B cell (primary cell): ENCODE results near the gene NKX6-2. TPM values are rescaled to one million over a fixed set of nuclear protein-coding genes. Genes with fewer than 3 reads are reported as not detected.
A peak's percentile ranks its signal among the peaks of the same experiment; 100 is the strongest.

ENCODE experiments used
- ATAC-seq: fragments of 200-7000 bp; cut with Tn5 transposase; one replicate; pipeline ENCODE4 v1.10.0; 2021; ENCODE audit warnings: low read depth, mild to moderate bottlenecking, moderate number of reproducible peaks, moderate library complexity
- CTCF ChIA-PET: fragments of 350-600 bp; sonication (Branson Sonifier 250); formaldehyde crosslinking; loops from one replicate; lab custom pipeline; 2021; ENCODE audit warnings: antibody characterized with exemption, inconsistent platforms; lab: Charles Lee
- POLR2A ChIA-PET: fragments of 350-600 bp; sonication (Branson Sonifier 250); formaldehyde crosslinking; loops from one replicate; lab custom pipeline; 2021; ENCODE audit warnings: antibody characterized with exemption; lab: Charles Lee
- DNase-seq: peaks from one replicate; pipeline ENCODE4 v3.0.0; 2013
- H2AFZ ChIP-seq: 2 replicates; pipeline ENCODE4 v1.6.1; 2012; ENCODE audit warnings: mild to moderate bottlenecking, low read depth, low read length; ENCODE audit not compliant: insufficient read depth, poor library complexity, severe bottlenecking
- H3K27ac ChIP-seq, 2 donors: 1 replicate in 1 of 2; 2 replicates in 1 of 2; pipeline ENCODE4 v1.5.1; 2012 to 2013; ENCODE audit warnings: low read length in 2 of 2, mild to moderate bottlenecking in 2 of 2, moderate library complexity in 1 of 2
- H3K27me3 ChIP-seq, 4 experiments: fragments of 200-600 bp in 1 of 4; sonication (generic) in 1 of 4; replicated peaks in 1 of 4; 1 replicate in 2 of 4; 2 replicates in 2 of 4; pipeline versions ENCODE4 v1.6.1 to v1.7.0; 2013 to 2016; ENCODE audit warnings: low read length in 3 of 4, mild to moderate bottlenecking in 2 of 4, mixed read lengths in 1 of 4, moderate library complexity in 1 of 4; ENCODE audit not compliant: insufficient read depth in 4 of 4, control insufficient read depth in 3 of 4; ENCODE audit errors: control extremely low read depth in 1 of 4
- H3K36me3 ChIP-seq, 2 experiments: replicated peaks in 1 of 2; 1 replicate in 1 of 2; 2 replicates in 1 of 2; pipeline versions ENCODE4 v1.6.1 to v1.7.1; 2013; ENCODE audit warnings: low read length in 1 of 2; ENCODE audit not compliant: insufficient read depth in 2 of 2, control insufficient read depth in 1 of 2; ENCODE audit errors: control extremely low read depth in 1 of 2, extremely low read depth in 1 of 2
- H3K4me1 ChIP-seq, 2 donors: fragments of 200-600 bp in 1 of 2; sonication (generic) in 1 of 2; 1 replicate in 1 of 2; 2 replicates in 1 of 2; pipeline versions ENCODE4 v1.5.1 to v1.6.1; 2013 to 2017; ENCODE audit warnings: low read length in 2 of 2; ENCODE audit not compliant: control insufficient read depth in 2 of 2, insufficient read depth in 2 of 2
- H3K4me2 ChIP-seq: replicated peaks from 2 replicates; pipeline ENCODE3; 2012; ENCODE audit warnings: mild to moderate bottlenecking, low read depth, low read length; ENCODE audit not compliant: poor library complexity, severe bottlenecking
- H3K4me3 ChIP-seq, 5 experiments: fragments of 200-600 bp in 1 of 5; sonication (generic) in 1 of 5; 1 replicate in 3 of 5; 2 replicates in 2 of 5; pipeline versions ENCODE4 v1.5.1 to v1.7.0; 2011 to 2016; ENCODE audit warnings: low read length in 4 of 5, mild to moderate bottlenecking in 4 of 5, low read depth in 2 of 5, control low read depth in 1 of 5, moderate library complexity in 1 of 5; ENCODE audit not compliant: insufficient read depth in 1 of 5; ENCODE audit errors: control extremely low read depth in 1 of 5, extremely low read depth in 1 of 5
- H3K79me2 ChIP-seq: fragments of 200-600 bp; sonication (generic); one replicate; pipeline ENCODE4 v1.6.0; 2016; ENCODE audit warnings: low read length; ENCODE audit not compliant: control insufficient read depth, insufficient read depth
- H3K9ac ChIP-seq: fragments of 200-600 bp; sonication (generic); 2 replicates; pipeline ENCODE4 v1.6.1; 2017; ENCODE audit warnings: mild to moderate bottlenecking, low read length, moderate library complexity
- H3K9me3 ChIP-seq, 3 donors: one replicate each; pipeline versions ENCODE4 v1.6.1 to v1.7.1; 2013; ENCODE audit warnings: low read length in 2 of 3; ENCODE audit not compliant: control insufficient read depth in 2 of 3, insufficient read depth in 1 of 3; ENCODE audit errors: control extremely low read depth in 1 of 3
- H4K20me1 ChIP-seq: 2 replicates; pipeline ENCODE4 v1.6.0; 2012; ENCODE audit warnings: mild to moderate bottlenecking, low read length; ENCODE audit not compliant: insufficient read depth, control insufficient read depth, poor library complexity, severe bottlenecking
- H3K27ac Mint-ChIP-seq: one replicate; pipeline ENCODE4 v1.8.0; 2021; ENCODE audit warnings: mixed read lengths
- H3K27me3 Mint-ChIP-seq: one replicate; pipeline ENCODE4 v1.8.0; 2021; ENCODE audit warnings: mixed read lengths
- H3K4me1 Mint-ChIP-seq: one replicate; pipeline ENCODE4 v1.8.0; 2021; ENCODE audit warnings: mixed read lengths
- H3K4me3 Mint-ChIP-seq: one replicate; pipeline ENCODE4 v1.8.0; 2021; ENCODE audit warnings: mixed read lengths
- H3K9me3 Mint-ChIP-seq: one replicate; pipeline ENCODE4 v1.8.0; 2022; ENCODE audit warnings: mixed read lengths; ENCODE audit not compliant: insufficient read depth
- EZH2 ChIP-seq: IDR thresholded peaks from 2 replicates; pipeline ENCODE4 v1.6.1; 2012; ENCODE audit warnings: borderline replicate concordance, low read depth, mild to moderate bottlenecking, moderate library complexity, low read length; ENCODE audit not compliant: insufficient read depth, poor library complexity, severe bottlenecking
- WGBS: methylation state at CpG from one replicate; pipeline ENCODE4 v1.1.5; 2013; ENCODE audit warnings: missing lambda C conversion rate; ENCODE audit not compliant: insufficient coverage; 5-methylcytosine and 5-hydroxymethylcytosine counted together
- intact Hi-C: fragments of 100-400 bp; cut with micrococcal nuclease; formaldehyde crosslinking; loops from one replicate; pipeline ENCODE4 v1.10.0; 2022
- polyA plus RNA-seq: library from polyadenylated mRNA; depleted of rRNA; stranded (reverse); fragments of >200 nt; gene quantifications from 2 replicates; pipeline ENCODE4 v1.2.3, GENCODE V29; 2012
- total RNA-seq, 2 donors: library from RNA; stranded (reverse); fragments of 120-200 nt in 1 of 2; gene quantifications; 1 replicate in 1 of 2; 2 replicates in 1 of 2; pipeline versions ENCODE4 v1.2.3 to v1.2.4, GENCODE V29; 2013 to 2022
- TF ChIP-seq, protein P1 (sequence below): fragments of 200-600 bp; IDR thresholded peaks from one replicate; pipeline ENCODE4 v1.8.0; 2022; ENCODE audit warnings: antibody characterized with exemption, mild to moderate bottlenecking

The NKX6-2 gene
- total and polyA plus RNA-seq, 2 donors (not counting 1 experiment from before 2014, with no cell fraction given), result not detected

DNA sequence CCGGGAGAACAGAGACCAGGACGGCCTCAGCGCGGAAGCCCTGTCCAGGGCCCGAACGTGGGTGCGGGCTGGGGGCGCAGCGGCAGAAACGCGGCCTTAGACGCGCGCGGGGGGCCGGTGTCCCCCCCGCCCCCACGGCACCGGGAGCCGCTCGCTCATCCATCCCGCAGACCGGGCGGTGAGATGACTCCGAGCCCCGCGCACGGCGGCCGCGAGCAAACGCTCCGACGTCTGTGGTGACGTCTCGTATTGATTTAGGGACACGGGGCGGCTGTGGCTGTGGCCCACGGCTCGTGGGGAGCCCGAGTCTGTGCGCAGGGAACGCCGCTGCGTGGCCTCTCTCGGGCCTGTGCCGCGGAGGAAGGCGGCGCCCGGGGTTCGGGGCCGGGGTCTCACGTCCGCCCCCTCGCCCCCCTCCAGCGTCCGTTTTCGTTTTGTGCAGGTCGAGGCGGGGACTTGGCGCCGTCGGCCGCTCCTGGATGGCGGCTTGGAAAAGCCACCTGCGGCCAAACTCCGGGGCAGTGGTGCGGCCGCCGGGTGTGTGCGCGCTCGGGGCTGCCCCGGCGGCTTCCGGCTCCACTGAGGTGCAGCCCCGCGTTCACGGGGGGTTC, 1.0 kb upstream of the NKX6-2 start:
- ChIA-PET POLR2A (no interaction called here), CTCF (no interaction called here)
- DNase-seq (peak; percentile 28), ATAC-seq (no peak)
- peak overlapping the region; percentile 61 for H3K4me2 ChIP-seq
- H3K36me3 ChIP-seq, result no peaks in the 10 kb centered on the region
- peaks cover 10% of the 10 kb centered on the region for H3K4me1 Mint-ChIP-seq
- H3K27me3 ChIP-seq, result peaks cover 0 to 33% (median 5%) of the 10 kb centered on the region in 4 experiments
- no peaks in the 10 kb centered on the region for H3K79me2 ChIP-seq
- H3K9me3 Mint-ChIP-seq, result no peaks in the 10 kb centered on the region
- H4K20me1 ChIP-seq, result no peaks in the 10 kb centered on the region
- H3K4me3 ChIP-seq, result no peak overlapping the region
- no peak overlapping the region for H3K27ac Mint-ChIP-seq
- H3K4me3 Mint-ChIP-seq, result no peak overlapping the region
- WGBS, result 12% methylated on average over 80 of the region's 80 CpGs
- peaks cover 3 to 25% of the 10 kb centered on the region in 2 donors for H3K4me1 ChIP-seq
- intact Hi-C loops, result no loop called here
- no peak overlapping the region for H2AFZ ChIP-seq
- H3K27me3 Mint-ChIP-seq, result peaks cover 18% of the 10 kb centered on the region
- no peak overlapping the region for H3K9ac ChIP-seq
- no peak overlapping the region for H3K27ac ChIP-seq
- TF ChIP-seq, protein P1, sequence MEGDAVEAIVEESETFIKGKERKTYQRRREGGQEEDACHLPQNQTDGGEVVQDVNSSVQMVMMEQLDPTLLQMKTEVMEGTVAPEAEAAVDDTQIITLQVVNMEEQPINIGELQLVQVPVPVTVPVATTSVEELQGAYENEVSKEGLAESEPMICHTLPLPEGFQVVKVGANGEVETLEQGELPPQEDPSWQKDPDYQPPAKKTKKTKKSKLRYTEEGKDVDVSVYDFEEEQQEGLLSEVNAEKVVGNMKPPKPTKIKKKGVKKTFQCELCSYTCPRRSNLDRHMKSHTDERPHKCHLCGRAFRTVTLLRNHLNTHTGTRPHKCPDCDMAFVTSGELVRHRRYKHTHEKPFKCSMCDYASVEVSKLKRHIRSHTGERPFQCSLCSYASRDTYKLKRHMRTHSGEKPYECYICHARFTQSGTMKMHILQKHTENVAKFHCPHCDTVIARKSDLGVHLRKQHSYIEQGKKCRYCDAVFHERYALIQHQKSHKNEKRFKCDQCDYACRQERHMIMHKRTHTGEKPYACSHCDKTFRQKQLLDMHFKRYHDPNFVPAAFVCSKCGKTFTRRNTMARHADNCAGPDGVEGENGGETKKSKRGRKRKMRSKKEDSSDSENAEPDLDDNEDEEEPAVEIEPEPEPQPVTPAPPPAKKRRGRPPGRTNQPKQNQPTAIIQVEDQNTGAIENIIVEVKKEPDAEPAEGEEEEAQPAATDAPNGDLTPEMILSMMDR, result no peak
- peaks cover 0 to 22% (median 0%) of the 10 kb centered on the region in 3 donors for H3K9me3 ChIP-seq

DNA sequence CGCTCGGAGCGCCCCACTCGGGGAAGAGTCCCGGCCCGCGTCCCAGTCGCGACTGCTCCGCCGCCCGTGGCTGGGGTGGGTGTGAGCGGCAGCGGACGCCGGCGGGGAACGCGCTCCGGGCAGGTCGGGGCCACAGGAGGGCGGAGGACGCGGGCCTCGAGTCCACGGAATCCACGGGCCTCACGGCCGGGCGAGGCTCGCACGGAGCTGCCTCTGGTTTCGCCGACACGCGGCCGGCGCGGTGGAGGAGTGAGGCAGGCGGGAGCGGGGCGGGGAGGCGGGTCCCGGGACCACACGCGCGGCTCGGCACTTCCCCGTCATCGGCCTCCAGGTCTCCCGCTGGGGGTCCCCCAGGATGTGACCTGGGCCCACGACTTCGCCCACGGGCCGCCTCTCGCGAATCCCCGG, 533 bp upstream of the NKX6-2 start:
- Histone ChIP-seq H3K27me3 (peaks cover 0 to 33% (median 5%) of the 10 kb centered on the region in 4 experiments), H3K4me1 (peaks cover 3 to 25% of the 10 kb centered on the region in 2 donors), H3K36me3 (no peaks in the 10 kb centered on the region), H4K20me1 (no peaks in the 10 kb centered on the region), H3K9me3 (peaks cover 0 to 27% (median 0%) of the 10 kb centered on the region in 3 donors), H3K9ac (no peak overlapping the region), H3K27ac (no peak overlapping the region), H3K4me3 (no peak overlapping the region), H2AFZ (no peak overlapping the region), H3K79me2 (no peaks in the 10 kb centered on the region), H3K4me2 (peak overlapping the region; percentile 61)
- TF ChIP-seq, protein P1, result no peak
- no peak for TF ChIP-seq EZH2
- DNase-seq (peak; percentile 27), ATAC-seq (no peak)
- POLR2A ChIA-PET, result no interaction called here
- 16% methylated on average over 58 of the region's 58 CpGs for WGBS
- Mint-ChIP-seq H3K4me3 (no peak overlapping the region), H3K27ac (no peak overlapping the region), H3K4me1 (peaks cover 10% of the 10 kb centered on the region), H3K27me3 (peaks cover 18% of the 10 kb centered on the region), H3K9me3 (no peaks in the 10 kb centered on the region)
- CTCF ChIA-PET, result no interaction called here
- intact Hi-C loops, result no loop called here
